HG03139 (cell line): ENCODE results near the gene VARS2.
"Not testable (repeated sequence)": the region's sequence is repeated elsewhere in the genome, so short reads cannot be mapped to it uniquely, and the experiment has no call there.

Experiments used
- ATAC-seq: cut with Tn5 transposase; IDR thresholded peaks from one replicate; pipeline ENCODE4 v1.9.1; 2021; ENCODE audit not compliant: unreplicated experiment

Gene VARS2

GRCh38 chr6:30960907-30961673 lies 47.1 kb downstream of the VARS2 start:
- ATAC-seq, result no peak

- ATAC-seq, result no peak
These were observed 48.7 kb downstream of the VARS2 start for GRCh38 chr6:30962716-30963115.

GRCh38 chr6:30963641-30964040 lies 49.6 kb downstream of the VARS2 start:
- no peak for ATAC-seq

GRCh38 chr6:30964075-30964474 lies 50.0 kb downstream of the VARS2 start:
- ATAC-seq, result no peak

- no peak for ATAC-seq
These were observed 51.1 kb downstream of the VARS2 start for GRCh38 chr6:30965140-30965601.

GRCh38 chr6:30966154-30966553 lies 52.1 kb downstream of the VARS2 start:
- no peak for ATAC-seq

- ATAC-seq, result not testable (repeated sequence)
These were observed 55.1 kb downstream of the VARS2 start for GRCh38 chr6:30969171-30969570.

- ATAC-seq, result no peak
These were observed 56.9 kb downstream of the VARS2 start for GRCh38 chr6:30970946-30971345.

- ATAC-seq, result no peak
These were observed 58.8 kb downstream of the VARS2 start for GRCh38 chr6:30972816-30973215.

GRCh38 chr6:30974490-30975252 lies 60.6 kb downstream of the VARS2 start:
- no peak for ATAC-seq
